HCT116 (cell line): Measurements from ENCODE around the gene CDC42BPB. TPM values are rescaled to one million over a fixed set of nuclear protein-coding genes. Genes with fewer than 3 reads are reported as not detected.

Source experiments
- ATAC-seq: fragments of 200-7000 bp; cut with Tn5 transposase; 2 replicates; pipeline ENCODE4 v1.9.1; 2020; ENCODE audit warnings: mild to moderate bottlenecking, moderate library complexity
- BruUV-seq: library from RNA; stranded (reverse); fragments of 400-500 nt; replicated peaks from 2 replicates; lab custom pipeline; 2021; lab: Mats Ljungman, UMichigan
- CTCF ChIA-PET: fragments of 300-600 bp; sonication (Branson Sonifier 250); formaldehyde crosslinking; loops from one replicate; lab custom pipeline; 2021; ENCODE audit warnings: antibody characterized with exemption; lab: Charles Lee
- POLR2A ChIA-PET: fragments of 300-600, 350-600 bp; sonication (Branson Sonifier 250); formaldehyde crosslinking; loops from one replicate; lab custom pipeline; 2021; ENCODE audit warnings: antibody characterized with exemption; lab: Charles Lee
- RAD21 ChIA-PET, 2 experiments: fragments of 300-600 bp; sonication (Branson Sonifier 250); formaldehyde crosslinking; loops; one replicate each; lab custom pipeline; 2023; ENCODE audit warnings: low total read pairs in 2 of 2; ENCODE audit not compliant: uncharacterized antibody in 2 of 2, unreplicated experiment in 2 of 2, low non-redundant PET in 1 of 2; lab: Charles Lee
- DNase-seq: peaks from one replicate; pipeline ENCODE4 v3.0.0-alpha.2; 2010; ENCODE audit warnings: low read depth, low spot score
- H2AFZ ChIP-seq: fragments of 200-600 bp; shearing (Covaris generic), sonication (generic); 2 replicates; pipeline ENCODE4 v1.6.1; 2017; ENCODE audit warnings: low read depth, mixed run types, mixed read lengths, antibody characterized with exemption, low read length; ENCODE audit not compliant: poor library complexity, severe bottlenecking
- H3K27ac ChIP-seq: 2 replicates; pipeline ENCODE4 v1.5.1; 2012; ENCODE audit warnings: low read depth, low read length
- H3K27me3 ChIP-seq: fragments of 200-600 bp; sonication (generic); 2 replicates; pipeline ENCODE4 v1.6.1; 2016; ENCODE audit warnings: mixed run types, low read length, mixed read lengths; ENCODE audit not compliant: insufficient read depth
- H3K36me3 ChIP-seq, 2 experiments: fragments of 200-500 bp in 1 of 2; fragments of 200-600 bp in 1 of 2; sonication (Bioruptor generic) in 1 of 2; sonication (generic) in 1 of 2; 2 replicates each; pipeline versions ENCODE4 v1.5.1 to v1.6.1; 2014 to 2016; ENCODE audit warnings: low read length in 2 of 2, inconsistent platforms in 1 of 2, mixed read lengths in 1 of 2, mixed run types in 1 of 2; ENCODE audit not compliant: insufficient read depth in 2 of 2, control insufficient read depth in 1 of 2
- H3K4me1 ChIP-seq, 2 experiments: fragments of 200-600 bp in 1 of 2; sonication (generic) in 1 of 2; 2 replicates each; pipeline versions ENCODE4 v1.5.1 to v1.6.1; 2012 to 2017; ENCODE audit warnings: low read length in 2 of 2, inconsistent platforms in 1 of 2, mild to moderate bottlenecking in 1 of 2, mixed read lengths in 1 of 2, mixed run types in 1 of 2, moderate library complexity in 1 of 2; ENCODE audit not compliant: insufficient read depth in 2 of 2, control insufficient read depth in 1 of 2
- H3K4me2 ChIP-seq: fragments of 200-600 bp; sonication (generic); 2 replicates; pipeline ENCODE4 v1.6.1; 2017; ENCODE audit warnings: mixed run types, low read length, mixed read lengths
- H3K4me3 ChIP-seq, 2 experiments: fragments of 200-600 bp in 1 of 2; sonication (generic) in 1 of 2; replicated peaks in 1 of 2; 2 replicates each; pipeline ENCODE4 v1.5.1; 2011 to 2016; ENCODE audit warnings: low read length in 2 of 2, control low read depth in 1 of 2, low read depth in 1 of 2, mild to moderate bottlenecking in 1 of 2, mixed read lengths in 1 of 2, mixed run types in 1 of 2
- H3K79me2 ChIP-seq: fragments of 200-600 bp; sonication (generic); 2 replicates; pipeline ENCODE4 v1.6.1; 2017; ENCODE audit warnings: mild to moderate bottlenecking, mixed run types, low read length, moderate library complexity, mixed read lengths; ENCODE audit not compliant: insufficient read depth
- H3K9ac ChIP-seq: fragments of 200-600 bp; sonication (generic); 2 replicates; pipeline ENCODE4 v1.6.1; 2016; ENCODE audit warnings: low read length, mixed read lengths
- H3K9me2 ChIP-seq: fragments of 200-600 bp; sonication (generic), shearing (Covaris generic); 2 replicates; pipeline ENCODE4 v1.6.1; 2017; ENCODE audit warnings: mixed run types, mild to moderate bottlenecking, moderate library complexity; ENCODE audit not compliant: insufficient read depth
- H3K9me3 ChIP-seq, 2 experiments: fragments of 200-500 bp in 1 of 2; fragments of 200-600 bp in 1 of 2; sonication (Bioruptor generic) in 1 of 2; sonication (generic) in 1 of 2; 2 replicates each; pipeline ENCODE4 v1.6.1; 2014 to 2017; ENCODE audit warnings: low read length in 2 of 2, mixed read lengths in 2 of 2, inconsistent platforms in 1 of 2, low read depth in 1 of 2, mild to moderate bottlenecking in 1 of 2, mixed run types in 1 of 2, moderate library complexity in 1 of 2; ENCODE audit not compliant: control insufficient read depth in 1 of 2, insufficient read depth in 1 of 2
- H4K20me1 ChIP-seq: fragments of 200-600 bp; sonication (generic), shearing (Covaris generic); 2 replicates; pipeline ENCODE4 v1.6.1; 2017; ENCODE audit warnings: mixed run types, mild to moderate bottlenecking, moderate library complexity; ENCODE audit not compliant: insufficient read depth
- CBX3 ChIP-seq: IDR thresholded peaks from 2 replicates; pipeline ENCODE4 v1.6.1; 2012; ENCODE audit warnings: low read depth
- CEBPB ChIP-seq: IDR thresholded peaks from 2 replicates; pipeline ENCODE4 v1.6.1; 2012; ENCODE audit warnings: low read depth
- CTCF ChIP-seq, 3 experiments: fragments of 200-600 bp in 1 of 3; sonication (generic) in 1 of 3; IDR thresholded peaks in 2 of 3; conservative IDR thresholded peaks in 1 of 3; 2 replicates each; pipeline ENCODE4 v1.5.1; 2012 to 2017; ENCODE audit warnings: low read depth in 2 of 3, low read length in 2 of 3, antibody characterized with exemption in 1 of 3, borderline replicate concordance in 1 of 3, control low read depth in 1 of 3, mild to moderate bottlenecking in 1 of 3, mixed read lengths in 1 of 3, mixed run types in 1 of 3, moderate library complexity in 1 of 3; ENCODE audit not compliant: insufficient read depth in 1 of 3
- EGR1 ChIP-seq: IDR thresholded peaks from 2 replicates; pipeline ENCODE4 v1.6.1; 2012; ENCODE audit warnings: low read depth
- ELF1 ChIP-seq: IDR thresholded peaks from 2 replicates; pipeline ENCODE4 v1.6.1; 2012; ENCODE audit warnings: low read depth, borderline replicate concordance
- EZH2phosphoT487 ChIP-seq: fragments of 200-600 bp; IDR thresholded peaks from 2 replicates; pipeline ENCODE4 v1.6.1; 2018; ENCODE audit warnings: antibody characterized with exemption, borderline replicate concordance
- FOSL1 ChIP-seq: IDR thresholded peaks from 2 replicates; pipeline ENCODE4 v1.6.1; 2012; ENCODE audit warnings: low read depth
- JUND ChIP-seq: IDR thresholded peaks from 2 replicates; pipeline ENCODE4 v1.6.1; 2012
- POLR2A ChIP-seq: IDR thresholded peaks from 2 replicates; pipeline ENCODE4 v1.7.0; 2011; ENCODE audit warnings: borderline replicate concordance; ENCODE audit not compliant: insufficient read depth, insufficient read length; ENCODE audit errors: extremely low read depth
- SIN3A ChIP-seq: IDR thresholded peaks from 2 replicates; pipeline ENCODE4 v1.6.1; 2012; ENCODE audit warnings: low read depth
- SRF ChIP-seq: IDR thresholded peaks from 2 replicates; pipeline ENCODE4 v1.6.1; 2012; ENCODE audit warnings: low read depth
- TCF7L2 ChIP-seq: IDR thresholded peaks from 2 replicates; pipeline ENCODE4 v1.7.0; 2011; ENCODE audit warnings: borderline replicate concordance, inconsistent platforms; ENCODE audit not compliant: insufficient read depth, insufficient read length; ENCODE audit errors: extremely low read depth
- ZFX ChIP-seq: fragments of 450-650 bp; IDR thresholded peaks from 2 replicates; pipeline ENCODE4 v1.6.1; 2017
- ZNF274 ChIP-seq: fragments of 200-500 bp; sonication (Bioruptor generic); IDR thresholded peaks from 2 replicates; pipeline ENCODE4 v1.6.1; 2014; ENCODE audit warnings: mild to moderate bottlenecking, low read depth, low read length, inconsistent platforms
- intact Hi-C: fragments of 100-400 bp; cut with micrococcal nuclease; formaldehyde crosslinking; loops from 2 replicates; pipeline ENCODE4 v1.10.0; 2022
- total RNA-seq: library from RNA; stranded (reverse); gene quantifications from one replicate; pipeline ENCODE4 v1.2.1, GENCODE V29; 2021; ENCODE audit not compliant: unreplicated experiment
- TF ChIP-seq, protein P1 (sequence below): IDR thresholded peaks from 2 replicates; pipeline ENCODE4 v1.6.1; 2011; ENCODE audit warnings: mild to moderate bottlenecking, low read length, moderate library complexity; ENCODE audit not compliant: insufficient replicate concordance; ENCODE audit errors: extremely low read depth

Gene CDC42BPB
- total RNA-seq, 1 experiment from 2014 or later = 85.6 TPM

- H3K4me1 ChIP-seq = no peaks in the 10 kb centered on the region
- no peaks in the 10 kb centered on the region for H3K27me3 ChIP-seq
- H2AFZ ChIP-seq = no peak overlapping the region
- ATAC-seq = no peak
- RAD21 ChIA-PET = no interaction called here
- H3K4me3 ChIP-seq = no peak overlapping the region
- no peaks in the 10 kb centered on the region for H3K79me2 ChIP-seq
- intact Hi-C loops = no loop called here
- no peak overlapping the region for H3K27ac ChIP-seq
- no peak overlapping the region for H3K9ac ChIP-seq
- POLR2A ChIA-PET = no interaction called here
- H3K9me3 ChIP-seq = no peaks in the 10 kb centered on the region
- no peaks in the 10 kb centered on the region for H4K20me1 ChIP-seq
- no TSS peak for BruUV-seq
- no peaks in the 10 kb centered on the region for H3K36me3 ChIP-seq
- CTCF ChIA-PET = interaction anchor here (4.0 kb wide), 1 partner anchor 7 kb away, joined by 41 read pairs; no protein-coding TSS in a partner anchor
- no peak for DNase-seq
- TF ChIP-seq ZFX = no peak
- no peak for TF ChIP-seq CTCF (IDR thresholded peaks at IDR 0.05 in 2 of 3, conservative IDR thresholded peaks at IDR 0.05 in 1 of 3; ENCODE audit: borderline replicate concordance in 1 of 3, insufficient read depth in 1 of 3, low read depth in 2 of 3, low read length in 2 of 3)
- TF ChIP-seq, protein P1, sequence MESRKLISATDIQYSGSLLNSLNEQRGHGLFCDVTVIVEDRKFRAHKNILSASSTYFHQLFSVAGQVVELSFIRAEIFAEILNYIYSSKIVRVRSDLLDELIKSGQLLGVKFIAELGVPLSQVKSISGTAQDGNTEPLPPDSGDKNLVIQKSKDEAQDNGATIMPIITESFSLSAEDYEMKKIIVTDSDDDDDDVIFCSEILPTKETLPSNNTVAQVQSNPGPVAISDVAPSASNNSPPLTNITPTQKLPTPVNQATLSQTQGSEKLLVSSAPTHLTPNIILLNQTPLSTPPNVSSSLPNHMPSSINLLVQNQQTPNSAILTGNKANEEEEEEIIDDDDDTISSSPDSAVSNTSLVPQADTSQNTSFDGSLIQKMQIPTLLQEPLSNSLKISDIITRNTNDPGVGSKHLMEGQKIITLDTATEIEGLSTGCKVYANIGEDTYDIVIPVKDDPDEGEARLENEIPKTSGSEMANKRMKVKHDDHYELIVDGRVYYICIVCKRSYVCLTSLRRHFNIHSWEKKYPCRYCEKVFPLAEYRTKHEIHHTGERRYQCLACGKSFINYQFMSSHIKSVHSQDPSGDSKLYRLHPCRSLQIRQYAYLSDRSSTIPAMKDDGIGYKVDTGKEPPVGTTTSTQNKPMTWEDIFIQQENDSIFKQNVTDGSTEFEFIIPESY = no peak
- no peak for TF ChIP-seq POLR2A
- TF ChIP-seq ZNF274 = no peak
- TF ChIP-seq EGR1 = no peak
- no peak for TF ChIP-seq JUND
- no peak for TF ChIP-seq SIN3A
- no peak for TF ChIP-seq TCF7L2
- no peak for TF ChIP-seq EZH2phosphoT487
- no peak for TF ChIP-seq ELF1
- TF ChIP-seq FOSL1 = no peak
- no peak for TF ChIP-seq CEBPB
- TF ChIP-seq SRF = no peak
- no peak for TF ChIP-seq CBX3
- no peak overlapping the region for H3K4me2 ChIP-seq
- H3K9me2 ChIP-seq = no peaks in the 10 kb centered on the region
These were observed 40.1 kb upstream of the CDC42BPB start for GRCh38 chr14:103097244-103097993.
